ENCODE data around the gene SRSF3. TPM values are rescaled to one million over a fixed set of nuclear protein-coding genes. Genes with fewer than 3 reads are reported as not detected.

The SRSF3 gene
- total RNA-seq, 2 experiments from 2014 or later, result 316 to 539 TPM

GRCh38 chr6:36547646-36548400 lies 46.3 kb upstream of the SRSF3 start:
- Histone ChIP-seq H3K9me3 (ENCODE audit: low read length) (no peaks in the 10 kb centered on the region), H3K4me3 (ENCODE audit: low read depth, low read length, poor library complexity, severe bottlenecking) (peak overlapping the region; percentile 84), H3K4me2 (ENCODE audit: low read length) (peak overlapping the region; percentile 68), H2AFZ (ENCODE audit: low read length) (peak overlapping the region; percentile 61), H3K4me1 (ENCODE audit: insufficient read depth, low read length, poor library complexity, severe bottlenecking) (peaks cover 66% of the 10 kb centered on the region), H3K9me2 (ENCODE audit: insufficient read depth, low read length) (no peaks in the 10 kb centered on the region), H3K79me2 (ENCODE audit: insufficient read depth, low read depth, low read length) (peaks cover 44% of the 10 kb centered on the region), H4K20me1 (ENCODE audit: insufficient read depth, low read length) (peaks cover 13% of the 10 kb centered on the region; the same call in 1 of the 2 replicates), H3K36me3 (ENCODE audit: insufficient read depth, low read length) (peaks cover 22% of the 10 kb centered on the region), H3K27ac (ENCODE audit: low read depth, low read length, poor library complexity, severe bottlenecking) (peak overlapping the region; percentile 78)
- intact Hi-C loops (cut with micrococcal nuclease; ENCODE audit: unreplicated experiment), result loop anchor here (1.0 kb wide), 1 partner anchor 46 kb away; the partner anchor contains the start of gene SRSF3
- ChIA-PET POLR2A (interaction anchor here (0.7 to 2.4 kb wide), 7 partner anchors 8 to 228 kb away, joined by 3 to 9 read pairs (median 3); no protein-coding TSS in a partner anchor), CTCF (ENCODE audit: unreplicated experiment) (interaction anchor here (0.6 kb wide), 2 partner anchors 53 to 878 kb away, joined by 3 to 4 read pairs; no protein-coding TSS in a partner anchor)
- TSS peak; percentile 94 for BruUV-seq (replicated peaks)
- no peak for TF ChIP-seq EZH2phosphoT487 (IDR thresholded peaks at IDR 0.05; ENCODE audit: borderline replicate concordance, low read depth, low read length)
- TF ChIP-seq CTCF (conservative IDR thresholded peaks at IDR 0.05; ENCODE audit: low read length), result peak; percentile 23; the same call in 1 of the 2 replicates
- peak; percentile 47 for DNase-seq (ENCODE audit: low spot score)

GRCh38 chr6:36548401-36548743 lies 45.8 kb upstream of the SRSF3 start:
- CTCF ChIA-PET (ENCODE audit: unreplicated experiment), result interaction anchor here (0.6 kb wide), 2 partner anchors 53 to 879 kb away, joined by 3 to 4 read pairs; no protein-coding TSS in a partner anchor
- Histone ChIP-seq H3K79me2 (ENCODE audit: insufficient read depth, low read depth, low read length) (peaks cover 38% of the 10 kb centered on the region), H4K20me1 (ENCODE audit: insufficient read depth, low read length) (peaks cover 13% of the 10 kb centered on the region; the same call in 1 of the 2 replicates), H2AFZ (ENCODE audit: low read length) (peak overlapping the region; percentile 61), H3K9me3 (ENCODE audit: low read length) (no peaks in the 10 kb centered on the region), H3K4me1 (ENCODE audit: insufficient read depth, low read length, poor library complexity, severe bottlenecking) (peaks cover 66% of the 10 kb centered on the region), H3K36me3 (ENCODE audit: insufficient read depth, low read length) (peaks cover 19% of the 10 kb centered on the region), H3K4me3 (ENCODE audit: low read depth, low read length, poor library complexity, severe bottlenecking) (no peak overlapping the region), H3K27ac (ENCODE audit: low read depth, low read length, poor library complexity, severe bottlenecking) (peak overlapping the region; percentile 78), H3K4me2 (ENCODE audit: low read length) (peak overlapping the region; percentile 68), H3K9me2 (ENCODE audit: insufficient read depth, low read length) (no peaks in the 10 kb centered on the region)
- TF ChIP-seq EZH2phosphoT487 (IDR thresholded peaks at IDR 0.05; ENCODE audit: borderline replicate concordance, low read depth, low read length), result no peak
- no peak; the same call in 1 of the 2 replicates for TF ChIP-seq CTCF (conservative IDR thresholded peaks at IDR 0.05; ENCODE audit: low read length)
- POLR2A ChIA-PET, result interaction anchor here (0.6 to 2.4 kb wide), 10 partner anchors 9 to 228 kb away, joined by 3 to 9 read pairs (median 3); no protein-coding TSS in a partner anchor
- no TSS peak for BruUV-seq (replicated peaks)
- intact Hi-C loops (cut with micrococcal nuclease; ENCODE audit: unreplicated experiment), result no loop called here
- DNase-seq (ENCODE audit: low spot score), result no peak

Measured in OCI-LY7 (cell line).